ENCODE data around the gene RNU2-1. TPM values are rescaled to one million over a fixed set of nuclear protein-coding genes. Genes with fewer than 3 reads are reported as not detected.

Gene RNU2-1
- total and polyA plus RNA-seq, 2 donors (not counting 1 experiment from before 2014, with no cell fraction given): 5,063 TPM; not detected in 1

- ChIA-PET CTCF (no interaction called here), POLR2A (interaction anchor here (0.6 kb wide), 1 partner anchor 98 kb away, joined by 5 read pairs; no protein-coding TSS in a partner anchor)
- H4K20me1 ChIP-seq (ENCODE audit: control insufficient read depth, insufficient read depth, low read length, poor library complexity, severe bottlenecking): no peaks in the 10 kb centered on the region
- no peak overlapping the region for H2AFZ ChIP-seq (ENCODE audit: insufficient read depth, low read depth, low read length, poor library complexity, severe bottlenecking)
- Mint-ChIP-seq H3K4me3 (no peak overlapping the region), H3K4me1 (peaks cover 27% of the 10 kb centered on the region), H3K27me3 (no peaks in the 10 kb centered on the region), H3K27ac (no peak overlapping the region), H3K9me3 (ENCODE audit: insufficient read depth) (no peaks in the 10 kb centered on the region)
- WGBS (ENCODE audit: insufficient coverage): 100% methylated on average over 2 of the region's 2 CpGs
- H3K27me3 ChIP-seq (replicated peaks in 1 of 4; ENCODE audit: control extremely low read depth in 1 of 4, control insufficient read depth in 3 of 4, insufficient read depth in 4 of 4, low read length in 3 of 4): no peaks in the 10 kb centered on the region
- H3K79me2 ChIP-seq (ENCODE audit: control insufficient read depth, insufficient read depth, low read length): peaks cover 10% of the 10 kb centered on the region
- TF ChIP-seq CTCF (IDR thresholded peaks at IDR 0.05) (no peak), EZH2 (IDR thresholded peaks at IDR 0.05; ENCODE audit: borderline replicate concordance, insufficient read depth, low read depth, low read length, poor library complexity, severe bottlenecking) (no peak)
- DNase-seq: no peak
- H3K9me3 ChIP-seq (ENCODE audit: control extremely low read depth in 1 of 3, control insufficient read depth in 2 of 3, insufficient read depth in 1 of 3, low read length in 2 of 3): no peaks in the 10 kb centered on the region
- no peak overlapping the region for H3K27ac ChIP-seq (ENCODE audit: low read length in 2 of 2)
- peaks cover 8 to 12% of the 10 kb centered on the region in 2 donors for H3K4me1 ChIP-seq (ENCODE audit: control insufficient read depth in 2 of 2, insufficient read depth in 2 of 2, low read length in 2 of 2)
- no peak for ATAC-seq (ENCODE audit: low read depth)
- no peak overlapping the region for H3K4me3 ChIP-seq (ENCODE audit: control extremely low read depth in 1 of 5, extremely low read depth in 1 of 5, insufficient read depth in 1 of 5, low read depth in 2 of 5, low read length in 4 of 5)
- H3K4me2 ChIP-seq (replicated peaks; ENCODE audit: low read depth, low read length, poor library complexity, severe bottlenecking): no peak overlapping the region
- intact Hi-C loops (cut with micrococcal nuclease): no loop called here
- no peak overlapping the region for H3K9ac ChIP-seq (ENCODE audit: low read length)
- peaks cover 20 to 59% of the 10 kb centered on the region in 2 experiments for H3K36me3 ChIP-seq (replicated peaks in 1 of 2; ENCODE audit: control extremely low read depth in 1 of 2, control insufficient read depth in 1 of 2, extremely low read depth in 1 of 2, insufficient read depth in 2 of 2, low read length in 1 of 2)
Observed at GRCh38 chr17:43217614-43218087, 16.1 kb downstream of the RNU2-1 start.

- Mint-ChIP-seq H3K9me3 (ENCODE audit: insufficient read depth) (no peaks in the 10 kb centered on the region), H3K4me1 (peaks cover 33% of the 10 kb centered on the region), H3K4me3 (no peak overlapping the region), H3K27ac (no peak overlapping the region), H3K27me3 (no peaks in the 10 kb centered on the region)
- no peaks in the 10 kb centered on the region for H3K9me3 ChIP-seq (ENCODE audit: control extremely low read depth in 1 of 3, control insufficient read depth in 2 of 3, insufficient read depth in 1 of 3, low read length in 2 of 3)
- H3K36me3 ChIP-seq (replicated peaks in 1 of 2; ENCODE audit: control extremely low read depth in 1 of 2, control insufficient read depth in 1 of 2, extremely low read depth in 1 of 2, insufficient read depth in 2 of 2, low read length in 1 of 2): peaks cover 20 to 55% of the 10 kb centered on the region in 2 experiments
- no peak overlapping the region for H2AFZ ChIP-seq (ENCODE audit: insufficient read depth, low read depth, low read length, poor library complexity, severe bottlenecking)
- WGBS (ENCODE audit: insufficient coverage): 100% methylated on average over 2 of the region's 4 CpGs
- intact Hi-C loops (cut with micrococcal nuclease): no loop called here
- H3K27ac ChIP-seq (ENCODE audit: low read length in 2 of 2): no peak overlapping the region
- peaks cover 12 to 18% of the 10 kb centered on the region in 2 donors for H3K4me1 ChIP-seq (ENCODE audit: control insufficient read depth in 2 of 2, insufficient read depth in 2 of 2, low read length in 2 of 2)
- H3K4me3 ChIP-seq (ENCODE audit: control extremely low read depth in 1 of 5, extremely low read depth in 1 of 5, insufficient read depth in 1 of 5, low read depth in 2 of 5, low read length in 4 of 5): no peak overlapping the region
- no peak for ATAC-seq (ENCODE audit: low read depth)
- no peak overlapping the region for H3K9ac ChIP-seq (ENCODE audit: low read length)
- H4K20me1 ChIP-seq (ENCODE audit: control insufficient read depth, insufficient read depth, low read length, poor library complexity, severe bottlenecking): no peaks in the 10 kb centered on the region
- no peak overlapping the region for H3K4me2 ChIP-seq (replicated peaks; ENCODE audit: low read depth, low read length, poor library complexity, severe bottlenecking)
- no peaks in the 10 kb centered on the region for H3K27me3 ChIP-seq (replicated peaks in 1 of 4; ENCODE audit: control extremely low read depth in 1 of 4, control insufficient read depth in 3 of 4, insufficient read depth in 4 of 4, low read length in 3 of 4)
- no peak for DNase-seq
- POLR2A ChIA-PET: interaction anchor here (0.6 kb wide), 1 partner anchor 99 kb away, joined by 5 read pairs; no protein-coding TSS in a partner anchor
- peaks cover 12% of the 10 kb centered on the region for H3K79me2 ChIP-seq (ENCODE audit: control insufficient read depth, insufficient read depth, low read length)
- TF ChIP-seq EZH2 (IDR thresholded peaks at IDR 0.05; ENCODE audit: borderline replicate concordance, insufficient read depth, low read depth, low read length, poor library complexity, severe bottlenecking) (no peak), CTCF (IDR thresholded peaks at IDR 0.05) (no peak)
- CTCF ChIA-PET: interaction anchor here (0.8 kb wide), 1 partner anchor 13 kb away, joined by 3 read pairs; no protein-coding TSS in a partner anchor
Observed at GRCh38 chr17:43216762-43217613, 16.8 kb downstream of the RNU2-1 start.

All from B cell (primary cell).